SH-SY5Y (cell line): ENCODE results near the gene PHF20.

Experiments
- GATA2 ChIP-seq: IDR thresholded peaks from 2 replicates; pipeline ENCODE4 v1.6.1; 2011; ENCODE audit warnings: mild to moderate bottlenecking, low read depth, low read length
- GATA3 ChIP-seq: IDR thresholded peaks from 2 replicates; pipeline ENCODE4 v1.6.1; 2011; ENCODE audit warnings: low read depth, mild to moderate bottlenecking, low read length, moderate library complexity

- TF ChIP-seq GATA2 (no peak), GATA3 (no peak)
These were observed 36.8 kb upstream of the PHF20 start for GRCh38 chr20:35734777-35735649.
